HCT116 (cell line): ENCODE data around the gene EPC1. TPM values are rescaled to one million over a fixed set of nuclear protein-coding genes. Genes with fewer than 3 reads are reported as not detected.

Experiments used
- ATAC-seq: fragments of 200-7000 bp; cut with Tn5 transposase; 2 replicates; pipeline ENCODE4 v1.9.1; 2020; ENCODE audit warnings: mild to moderate bottlenecking, moderate library complexity
- BruUV-seq: library from RNA; stranded (reverse); fragments of 400-500 nt; replicated peaks from 2 replicates; lab custom pipeline; 2021; lab: Mats Ljungman, UMichigan
- CTCF ChIA-PET: fragments of 300-600 bp; sonication (Branson Sonifier 250); formaldehyde crosslinking; loops from one replicate; lab custom pipeline; 2021; ENCODE audit warnings: antibody characterized with exemption; lab: Charles Lee
- POLR2A ChIA-PET: fragments of 300-600, 350-600 bp; sonication (Branson Sonifier 250); formaldehyde crosslinking; loops from one replicate; lab custom pipeline; 2021; ENCODE audit warnings: antibody characterized with exemption; lab: Charles Lee
- RAD21 ChIA-PET, 2 experiments: fragments of 300-600 bp; sonication (Branson Sonifier 250); formaldehyde crosslinking; loops; one replicate each; lab custom pipeline; 2023; ENCODE audit warnings: low total read pairs in 2 of 2; ENCODE audit not compliant: uncharacterized antibody in 2 of 2, unreplicated experiment in 2 of 2, low non-redundant PET in 1 of 2; lab: Charles Lee
- DNase-seq: peaks from one replicate; pipeline ENCODE4 v3.0.0-alpha.2; 2010; ENCODE audit warnings: low read depth, low spot score
- H2AFZ ChIP-seq: fragments of 200-600 bp; shearing (Covaris generic), sonication (generic); 2 replicates; pipeline ENCODE4 v1.6.1; 2017; ENCODE audit warnings: low read depth, mixed run types, mixed read lengths, antibody characterized with exemption, low read length; ENCODE audit not compliant: poor library complexity, severe bottlenecking
- H3K27ac ChIP-seq: 2 replicates; pipeline ENCODE4 v1.5.1; 2012; ENCODE audit warnings: low read depth, low read length
- H3K27me3 ChIP-seq: fragments of 200-600 bp; sonication (generic); 2 replicates; pipeline ENCODE4 v1.6.1; 2016; ENCODE audit warnings: mixed run types, low read length, mixed read lengths; ENCODE audit not compliant: insufficient read depth
- H3K36me3 ChIP-seq, 2 experiments: fragments of 200-500 bp in 1 of 2; fragments of 200-600 bp in 1 of 2; sonication (Bioruptor generic) in 1 of 2; sonication (generic) in 1 of 2; 2 replicates each; pipeline versions ENCODE4 v1.5.1 to v1.6.1; 2014 to 2016; ENCODE audit warnings: low read length in 2 of 2, inconsistent platforms in 1 of 2, mixed read lengths in 1 of 2, mixed run types in 1 of 2; ENCODE audit not compliant: insufficient read depth in 2 of 2, control insufficient read depth in 1 of 2
- H3K4me1 ChIP-seq, 2 experiments: fragments of 200-600 bp in 1 of 2; sonication (generic) in 1 of 2; 2 replicates each; pipeline versions ENCODE4 v1.5.1 to v1.6.1; 2012 to 2017; ENCODE audit warnings: low read length in 2 of 2, inconsistent platforms in 1 of 2, mild to moderate bottlenecking in 1 of 2, mixed read lengths in 1 of 2, mixed run types in 1 of 2, moderate library complexity in 1 of 2; ENCODE audit not compliant: insufficient read depth in 2 of 2, control insufficient read depth in 1 of 2
- H3K4me2 ChIP-seq: fragments of 200-600 bp; sonication (generic); 2 replicates; pipeline ENCODE4 v1.6.1; 2017; ENCODE audit warnings: mixed run types, low read length, mixed read lengths
- H3K4me3 ChIP-seq, 2 experiments: fragments of 200-600 bp in 1 of 2; sonication (generic) in 1 of 2; replicated peaks in 1 of 2; 2 replicates each; pipeline ENCODE4 v1.5.1; 2011 to 2016; ENCODE audit warnings: low read length in 2 of 2, control low read depth in 1 of 2, low read depth in 1 of 2, mild to moderate bottlenecking in 1 of 2, mixed read lengths in 1 of 2, mixed run types in 1 of 2
- H3K79me2 ChIP-seq: fragments of 200-600 bp; sonication (generic); 2 replicates; pipeline ENCODE4 v1.6.1; 2017; ENCODE audit warnings: mild to moderate bottlenecking, mixed run types, low read length, moderate library complexity, mixed read lengths; ENCODE audit not compliant: insufficient read depth
- H3K9ac ChIP-seq: fragments of 200-600 bp; sonication (generic); 2 replicates; pipeline ENCODE4 v1.6.1; 2016; ENCODE audit warnings: low read length, mixed read lengths
- H3K9me2 ChIP-seq: fragments of 200-600 bp; sonication (generic), shearing (Covaris generic); 2 replicates; pipeline ENCODE4 v1.6.1; 2017; ENCODE audit warnings: mixed run types, mild to moderate bottlenecking, moderate library complexity; ENCODE audit not compliant: insufficient read depth
- H3K9me3 ChIP-seq, 2 experiments: fragments of 200-500 bp in 1 of 2; fragments of 200-600 bp in 1 of 2; sonication (Bioruptor generic) in 1 of 2; sonication (generic) in 1 of 2; 2 replicates each; pipeline ENCODE4 v1.6.1; 2014 to 2017; ENCODE audit warnings: low read length in 2 of 2, mixed read lengths in 2 of 2, inconsistent platforms in 1 of 2, low read depth in 1 of 2, mild to moderate bottlenecking in 1 of 2, mixed run types in 1 of 2, moderate library complexity in 1 of 2; ENCODE audit not compliant: control insufficient read depth in 1 of 2, insufficient read depth in 1 of 2
- H4K20me1 ChIP-seq: fragments of 200-600 bp; sonication (generic), shearing (Covaris generic); 2 replicates; pipeline ENCODE4 v1.6.1; 2017; ENCODE audit warnings: mixed run types, mild to moderate bottlenecking, moderate library complexity; ENCODE audit not compliant: insufficient read depth
- CBX3 ChIP-seq: IDR thresholded peaks from 2 replicates; pipeline ENCODE4 v1.6.1; 2012; ENCODE audit warnings: low read depth
- CEBPB ChIP-seq: IDR thresholded peaks from 2 replicates; pipeline ENCODE4 v1.6.1; 2012; ENCODE audit warnings: low read depth
- EGR1 ChIP-seq: IDR thresholded peaks from 2 replicates; pipeline ENCODE4 v1.6.1; 2012; ENCODE audit warnings: low read depth
- ELF1 ChIP-seq: IDR thresholded peaks from 2 replicates; pipeline ENCODE4 v1.6.1; 2012; ENCODE audit warnings: low read depth, borderline replicate concordance
- EZH2 ChIP-seq: fragments of 200-600 bp; sonication (generic); IDR thresholded peaks from 2 replicates; pipeline ENCODE4 v1.6.1; 2017; ENCODE audit warnings: antibody characterized with exemption, mixed run types
- JUND ChIP-seq: IDR thresholded peaks from 2 replicates; pipeline ENCODE4 v1.6.1; 2012
- MAX ChIP-seq: IDR thresholded peaks from 2 replicates; pipeline ENCODE4 v1.6.1; 2012
- RAD21 ChIP-seq: IDR thresholded peaks from 2 replicates; pipeline ENCODE4 v1.6.1; 2012; ENCODE audit warnings: low read depth, mild to moderate bottlenecking
- REST ChIP-seq: IDR thresholded peaks from 2 replicates; pipeline ENCODE4 v1.6.1; 2012; ENCODE audit warnings: low read depth
- SIN3A ChIP-seq: IDR thresholded peaks from 2 replicates; pipeline ENCODE4 v1.6.1; 2012; ENCODE audit warnings: low read depth
- SP1 ChIP-seq: IDR thresholded peaks from 2 replicates; pipeline ENCODE4 v1.6.1; 2012; ENCODE audit warnings: low read depth
- SRF ChIP-seq: IDR thresholded peaks from 2 replicates; pipeline ENCODE4 v1.6.1; 2012; ENCODE audit warnings: low read depth
- TCF7L2 ChIP-seq: IDR thresholded peaks from 2 replicates; pipeline ENCODE4 v1.7.0; 2011; ENCODE audit warnings: borderline replicate concordance, inconsistent platforms; ENCODE audit not compliant: insufficient read depth, insufficient read length; ENCODE audit errors: extremely low read depth
- YY1 ChIP-seq: IDR thresholded peaks from 2 replicates; pipeline ENCODE4 v1.6.1; 2011; ENCODE audit warnings: low read length, low read depth, moderate library complexity, mild to moderate bottlenecking; ENCODE audit not compliant: insufficient replicate concordance; ENCODE audit errors: extremely low read depth
- ZBTB33 ChIP-seq: IDR thresholded peaks from 2 replicates; pipeline ENCODE4 v1.6.1; 2011; ENCODE audit warnings: mild to moderate bottlenecking, low read length, moderate library complexity; ENCODE audit not compliant: insufficient replicate concordance; ENCODE audit errors: extremely low read depth
- intact Hi-C: fragments of 100-400 bp; cut with micrococcal nuclease; formaldehyde crosslinking; loops from 2 replicates; pipeline ENCODE4 v1.10.0; 2022
- total RNA-seq: library from RNA; stranded (reverse); gene quantifications from one replicate; pipeline ENCODE4 v1.2.1, GENCODE V29; 2021; ENCODE audit not compliant: unreplicated experiment

EPC1 gene
- total RNA-seq, 1 experiment from 2014 or later, result 20.1 TPM

DNA sequence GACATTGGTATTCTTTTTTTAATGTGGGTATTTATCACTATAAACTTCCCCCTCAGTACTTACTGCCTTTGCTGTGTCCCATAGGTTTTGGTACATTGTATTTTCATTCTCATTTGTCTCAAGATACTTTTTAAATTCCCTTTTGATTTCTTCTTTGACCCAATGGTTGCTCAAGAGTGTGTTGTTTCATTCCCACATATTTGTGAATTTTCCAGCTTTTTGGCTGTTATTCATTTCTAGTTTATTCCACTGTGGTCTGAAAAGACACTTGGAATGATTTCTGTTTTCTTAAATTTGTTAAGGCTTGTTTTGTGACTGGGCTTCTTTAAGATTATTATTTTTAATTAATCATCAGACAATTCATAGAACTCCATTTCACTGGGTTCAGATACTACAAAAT is 105.0 kb downstream of the EPC1 start:
- Histone ChIP-seq H3K4me2 (no peak overlapping the region), H2AFZ (no peak overlapping the region), H3K9me3 (no peaks in the 10 kb centered on the region), H3K27ac (no peak overlapping the region), H3K9ac (no peak overlapping the region), H4K20me1 (no peaks in the 10 kb centered on the region), H3K36me3 (no peaks in the 10 kb centered on the region), H3K9me2 (no peaks in the 10 kb centered on the region), H3K27me3 (no peaks in the 10 kb centered on the region), H3K79me2 (no peaks in the 10 kb centered on the region), H3K4me1 (peaks cover 0 to 6% of the 10 kb centered on the region in 2 experiments; a peak in 1 of 4 replicates), H3K4me3 (no peak overlapping the region)
- BruUV-seq, result no TSS peak
- ChIA-PET RAD21 (no interaction called here), POLR2A (no interaction called here), CTCF (interaction anchor here (1.0 kb wide), 1 partner anchor 14 kb away, joined by 4 read pairs; no protein-coding TSS in a partner anchor)
- intact Hi-C loops, result no loop called here
- no peak for DNase-seq
- no peak for ATAC-seq
- TF ChIP-seq ELF1, result no peak
- no peak for TF ChIP-seq JUND
- TF ChIP-seq MAX, result no peak

GRCh38 chr10:32240471-32240870 is 106.5 kb downstream of the EPC1 start:
- H3K9ac ChIP-seq, result no peak overlapping the region
- RAD21 ChIA-PET, result no interaction called here
- H3K79me2 ChIP-seq, result no peaks in the 10 kb centered on the region
- no peaks in the 10 kb centered on the region for H4K20me1 ChIP-seq
- H3K27ac ChIP-seq, result no peak overlapping the region
- H3K36me3 ChIP-seq, result no peaks in the 10 kb centered on the region
- no peak for ATAC-seq
- no peak overlapping the region for H2AFZ ChIP-seq
- no peaks in the 10 kb centered on the region for H3K27me3 ChIP-seq
- H3K9me2 ChIP-seq, result no peaks in the 10 kb centered on the region
- no peak for DNase-seq
- H3K4me3 ChIP-seq, result no peak overlapping the region
- H3K9me3 ChIP-seq, result no peaks in the 10 kb centered on the region
- peaks cover 0 to 6% of the 10 kb centered on the region in 2 experiments; a peak in 1 of 4 replicates for H3K4me1 ChIP-seq
- POLR2A ChIA-PET, result no interaction called here
- intact Hi-C loops, result no loop called here
- CTCF ChIA-PET, result no interaction called here
- H3K4me2 ChIP-seq, result no peak overlapping the region
- no TSS peak for BruUV-seq
- TF ChIP-seq JUND (no peak), CEBPB (no peak), MAX (no peak), EZH2 (no peak), REST (no peak), EGR1 (no peak), SP1 (no peak), ZBTB33 (no peak), YY1 (no peak), SIN3A (no peak), TCF7L2 (no peak), RAD21 (no peak), SRF (no peak), CBX3 (no peak)
